B cell (primary cell): ENCODE results near the gene B3GALT6. TPM values are rescaled to one million over a fixed set of nuclear protein-coding genes. Genes with fewer than 3 reads are reported as not detected.

Source experiments
- ATAC-seq: fragments of 200-7000 bp; cut with Tn5 transposase; one replicate; pipeline ENCODE4 v1.10.0; 2021; ENCODE audit warnings: low read depth, mild to moderate bottlenecking, moderate number of reproducible peaks, moderate library complexity
- CTCF ChIA-PET: fragments of 350-600 bp; sonication (Branson Sonifier 250); formaldehyde crosslinking; loops from one replicate; lab custom pipeline; 2021; ENCODE audit warnings: antibody characterized with exemption, inconsistent platforms; lab: Charles Lee
- POLR2A ChIA-PET: fragments of 350-600 bp; sonication (Branson Sonifier 250); formaldehyde crosslinking; loops from one replicate; lab custom pipeline; 2021; ENCODE audit warnings: antibody characterized with exemption; lab: Charles Lee
- DNase-seq: peaks from one replicate; pipeline ENCODE4 v3.0.0; 2013
- H2AFZ ChIP-seq: 2 replicates; pipeline ENCODE4 v1.6.1; 2012; ENCODE audit warnings: mild to moderate bottlenecking, low read depth, low read length; ENCODE audit not compliant: insufficient read depth, poor library complexity, severe bottlenecking
- H3K27ac ChIP-seq, 2 donors: 1 replicate in 1 of 2; 2 replicates in 1 of 2; pipeline ENCODE4 v1.5.1; 2012 to 2013; ENCODE audit warnings: low read length in 2 of 2, mild to moderate bottlenecking in 2 of 2, moderate library complexity in 1 of 2
- H3K27me3 ChIP-seq, 4 experiments: fragments of 200-600 bp in 1 of 4; sonication (generic) in 1 of 4; replicated peaks in 1 of 4; 1 replicate in 2 of 4; 2 replicates in 2 of 4; pipeline versions ENCODE4 v1.6.1 to v1.7.0; 2013 to 2016; ENCODE audit warnings: low read length in 3 of 4, mild to moderate bottlenecking in 2 of 4, mixed read lengths in 1 of 4, moderate library complexity in 1 of 4; ENCODE audit not compliant: insufficient read depth in 4 of 4, control insufficient read depth in 3 of 4; ENCODE audit errors: control extremely low read depth in 1 of 4
- H3K36me3 ChIP-seq, 2 experiments: replicated peaks in 1 of 2; 1 replicate in 1 of 2; 2 replicates in 1 of 2; pipeline versions ENCODE4 v1.6.1 to v1.7.1; 2013; ENCODE audit warnings: low read length in 1 of 2; ENCODE audit not compliant: insufficient read depth in 2 of 2, control insufficient read depth in 1 of 2; ENCODE audit errors: control extremely low read depth in 1 of 2, extremely low read depth in 1 of 2
- H3K4me1 ChIP-seq, 2 donors: fragments of 200-600 bp in 1 of 2; sonication (generic) in 1 of 2; 1 replicate in 1 of 2; 2 replicates in 1 of 2; pipeline versions ENCODE4 v1.5.1 to v1.6.1; 2013 to 2017; ENCODE audit warnings: low read length in 2 of 2; ENCODE audit not compliant: control insufficient read depth in 2 of 2, insufficient read depth in 2 of 2
- H3K4me2 ChIP-seq: replicated peaks from 2 replicates; pipeline ENCODE3; 2012; ENCODE audit warnings: mild to moderate bottlenecking, low read depth, low read length; ENCODE audit not compliant: poor library complexity, severe bottlenecking
- H3K4me3 ChIP-seq, 5 experiments: fragments of 200-600 bp in 1 of 5; sonication (generic) in 1 of 5; 1 replicate in 3 of 5; 2 replicates in 2 of 5; pipeline versions ENCODE4 v1.5.1 to v1.7.0; 2011 to 2016; ENCODE audit warnings: low read length in 4 of 5, mild to moderate bottlenecking in 4 of 5, low read depth in 2 of 5, control low read depth in 1 of 5, moderate library complexity in 1 of 5; ENCODE audit not compliant: insufficient read depth in 1 of 5; ENCODE audit errors: control extremely low read depth in 1 of 5, extremely low read depth in 1 of 5
- H3K79me2 ChIP-seq: fragments of 200-600 bp; sonication (generic); one replicate; pipeline ENCODE4 v1.6.0; 2016; ENCODE audit warnings: low read length; ENCODE audit not compliant: control insufficient read depth, insufficient read depth
- H3K9ac ChIP-seq: fragments of 200-600 bp; sonication (generic); 2 replicates; pipeline ENCODE4 v1.6.1; 2017; ENCODE audit warnings: mild to moderate bottlenecking, low read length, moderate library complexity
- H3K9me3 ChIP-seq, 3 donors: one replicate each; pipeline versions ENCODE4 v1.6.1 to v1.7.1; 2013; ENCODE audit warnings: low read length in 2 of 3; ENCODE audit not compliant: control insufficient read depth in 2 of 3, insufficient read depth in 1 of 3; ENCODE audit errors: control extremely low read depth in 1 of 3
- H4K20me1 ChIP-seq: 2 replicates; pipeline ENCODE4 v1.6.0; 2012; ENCODE audit warnings: mild to moderate bottlenecking, low read length; ENCODE audit not compliant: insufficient read depth, control insufficient read depth, poor library complexity, severe bottlenecking
- H3K27ac Mint-ChIP-seq: one replicate; pipeline ENCODE4 v1.8.0; 2021; ENCODE audit warnings: mixed read lengths
- H3K27me3 Mint-ChIP-seq: one replicate; pipeline ENCODE4 v1.8.0; 2021; ENCODE audit warnings: mixed read lengths
- H3K4me1 Mint-ChIP-seq: one replicate; pipeline ENCODE4 v1.8.0; 2021; ENCODE audit warnings: mixed read lengths
- H3K4me3 Mint-ChIP-seq: one replicate; pipeline ENCODE4 v1.8.0; 2021; ENCODE audit warnings: mixed read lengths
- H3K9me3 Mint-ChIP-seq: one replicate; pipeline ENCODE4 v1.8.0; 2022; ENCODE audit warnings: mixed read lengths; ENCODE audit not compliant: insufficient read depth
- EZH2 ChIP-seq: IDR thresholded peaks from 2 replicates; pipeline ENCODE4 v1.6.1; 2012; ENCODE audit warnings: borderline replicate concordance, low read depth, mild to moderate bottlenecking, moderate library complexity, low read length; ENCODE audit not compliant: insufficient read depth, poor library complexity, severe bottlenecking
- WGBS: methylation state at CpG from one replicate; pipeline ENCODE4 v1.1.5; 2013; ENCODE audit warnings: missing lambda C conversion rate; ENCODE audit not compliant: insufficient coverage; 5-methylcytosine and 5-hydroxymethylcytosine counted together
- intact Hi-C: fragments of 100-400 bp; cut with micrococcal nuclease; formaldehyde crosslinking; loops from one replicate; pipeline ENCODE4 v1.10.0; 2022
- polyA plus RNA-seq: library from polyadenylated mRNA; depleted of rRNA; stranded (reverse); fragments of >200 nt; gene quantifications from 2 replicates; pipeline ENCODE4 v1.2.3, GENCODE V29; 2012
- total RNA-seq, 2 donors: library from RNA; stranded (reverse); fragments of 120-200 nt in 1 of 2; gene quantifications; 1 replicate in 1 of 2; 2 replicates in 1 of 2; pipeline versions ENCODE4 v1.2.3 to v1.2.4, GENCODE V29; 2013 to 2022
- TF ChIP-seq, protein P1 (sequence below): fragments of 200-600 bp; IDR thresholded peaks from one replicate; pipeline ENCODE4 v1.8.0; 2022; ENCODE audit warnings: antibody characterized with exemption, mild to moderate bottlenecking

B3GALT6 gene
- total and polyA plus RNA-seq, 2 donors (not counting 1 experiment from before 2014, with no cell fraction given), result 5.9 to 21.0 TPM

DNA sequence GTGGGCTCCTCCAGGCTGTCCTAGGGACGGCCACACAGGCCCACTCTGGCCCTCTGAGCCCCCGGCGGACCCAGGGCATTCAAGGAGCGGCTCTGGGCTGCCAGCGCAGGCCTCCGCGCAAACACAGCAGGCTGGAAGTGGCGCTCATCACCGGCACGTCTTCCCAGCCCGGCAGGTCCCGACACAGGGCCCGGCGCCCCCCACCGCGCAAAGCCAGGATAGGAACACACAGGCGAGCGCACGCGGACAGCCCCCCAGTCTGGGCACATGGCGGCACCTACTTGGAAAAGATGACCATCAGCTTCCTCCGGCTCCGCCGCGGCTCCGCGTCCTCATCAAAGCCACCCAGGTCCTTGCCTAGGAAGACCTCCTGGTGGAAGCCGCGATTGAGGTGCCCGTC is 3.9 kb upstream of the B3GALT6 start:
- DNase-seq (no peak), ATAC-seq (no peak)
- H3K79me2 ChIP-seq, result peaks cover 77% of the 10 kb centered on the region
- 95% methylated on average over 29 of the region's 30 CpGs for WGBS
- peaks cover 0 to 46% of the 10 kb centered on the region in 2 experiments for H3K36me3 ChIP-seq
- H3K9me3 ChIP-seq, result no peaks in the 10 kb centered on the region
- H3K4me2 ChIP-seq, result no peak overlapping the region
- H3K9me3 Mint-ChIP-seq, result no peaks in the 10 kb centered on the region
- no peak overlapping the region for H2AFZ ChIP-seq
- no peaks in the 10 kb centered on the region for H3K27me3 Mint-ChIP-seq
- peaks cover 84% of the 10 kb centered on the region for H4K20me1 ChIP-seq
- POLR2A ChIA-PET, result no interaction called here
- TF ChIP-seq EZH2, result no peak
- TF ChIP-seq, protein P1, sequence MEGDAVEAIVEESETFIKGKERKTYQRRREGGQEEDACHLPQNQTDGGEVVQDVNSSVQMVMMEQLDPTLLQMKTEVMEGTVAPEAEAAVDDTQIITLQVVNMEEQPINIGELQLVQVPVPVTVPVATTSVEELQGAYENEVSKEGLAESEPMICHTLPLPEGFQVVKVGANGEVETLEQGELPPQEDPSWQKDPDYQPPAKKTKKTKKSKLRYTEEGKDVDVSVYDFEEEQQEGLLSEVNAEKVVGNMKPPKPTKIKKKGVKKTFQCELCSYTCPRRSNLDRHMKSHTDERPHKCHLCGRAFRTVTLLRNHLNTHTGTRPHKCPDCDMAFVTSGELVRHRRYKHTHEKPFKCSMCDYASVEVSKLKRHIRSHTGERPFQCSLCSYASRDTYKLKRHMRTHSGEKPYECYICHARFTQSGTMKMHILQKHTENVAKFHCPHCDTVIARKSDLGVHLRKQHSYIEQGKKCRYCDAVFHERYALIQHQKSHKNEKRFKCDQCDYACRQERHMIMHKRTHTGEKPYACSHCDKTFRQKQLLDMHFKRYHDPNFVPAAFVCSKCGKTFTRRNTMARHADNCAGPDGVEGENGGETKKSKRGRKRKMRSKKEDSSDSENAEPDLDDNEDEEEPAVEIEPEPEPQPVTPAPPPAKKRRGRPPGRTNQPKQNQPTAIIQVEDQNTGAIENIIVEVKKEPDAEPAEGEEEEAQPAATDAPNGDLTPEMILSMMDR, result no peak
- no peak overlapping the region for H3K4me3 Mint-ChIP-seq
- H3K27ac ChIP-seq, result no peak overlapping the region
- H3K4me1 ChIP-seq, result peaks cover 20 to 25% of the 10 kb centered on the region in 2 donors
- no peak overlapping the region for H3K9ac ChIP-seq
- no peak overlapping the region for H3K4me3 ChIP-seq
- CTCF ChIA-PET, result no interaction called here
- peaks cover 23% of the 10 kb centered on the region for H3K4me1 Mint-ChIP-seq
- intact Hi-C loops, result no loop called here
- H3K27ac Mint-ChIP-seq, result no peak overlapping the region
- H3K27me3 ChIP-seq, result no peaks in the 10 kb centered on the region

DNA sequence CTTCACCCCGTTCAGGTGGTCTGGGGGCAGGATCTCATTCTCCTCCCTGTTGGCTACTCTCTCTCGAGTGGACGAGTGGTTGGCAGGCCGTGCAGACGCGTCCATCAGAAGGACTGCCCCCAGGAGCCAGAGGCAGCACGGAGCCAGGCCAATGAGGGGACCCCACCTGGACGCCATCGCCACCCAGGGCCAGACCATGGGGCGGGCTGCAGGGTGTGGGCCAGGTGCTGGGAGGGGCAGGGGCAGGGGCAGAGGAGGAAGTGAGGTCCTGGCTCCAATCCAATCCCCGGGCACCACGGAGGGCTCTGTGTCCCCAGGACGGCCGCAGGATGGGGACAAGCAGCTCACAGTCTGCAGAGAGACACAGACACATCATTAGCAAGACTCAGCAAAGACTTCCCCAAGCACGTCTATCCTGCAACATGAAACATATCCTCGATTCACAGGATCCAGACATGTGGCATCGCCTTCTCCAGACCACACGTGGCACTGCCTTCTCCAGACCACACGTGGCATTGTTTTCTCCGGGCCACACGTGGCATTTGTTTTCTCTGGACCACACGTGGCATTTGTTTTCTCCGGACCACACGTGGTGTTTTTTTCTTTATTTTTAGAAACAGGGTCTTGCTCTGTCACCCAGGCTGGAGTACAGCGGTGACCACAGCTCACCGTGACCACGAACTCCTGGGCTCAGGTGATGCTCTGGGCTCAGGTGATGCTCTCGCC is 3.3 kb upstream of the B3GALT6 start:
- no peak overlapping the region for H3K4me3 ChIP-seq
- ChIA-PET CTCF (no interaction called here), POLR2A (interaction anchor here (0.6 kb wide), 1 partner anchor 33 kb away, joined by 6 read pairs; no protein-coding TSS in a partner anchor)
- no peak overlapping the region for H3K9ac ChIP-seq
- H3K4me1 ChIP-seq, result peaks cover 25 to 30% of the 10 kb centered on the region in 2 donors
- no peaks in the 10 kb centered on the region for H3K9me3 Mint-ChIP-seq
- H3K36me3 ChIP-seq, result peaks cover 0 to 43% of the 10 kb centered on the region in 2 experiments
- H3K27ac ChIP-seq, result no peak overlapping the region
- no peak for ATAC-seq
- H4K20me1 ChIP-seq, result peaks cover 87% of the 10 kb centered on the region
- no peaks in the 10 kb centered on the region for H3K27me3 Mint-ChIP-seq
- intact Hi-C loops, result no loop called here
- H2AFZ ChIP-seq, result no peak overlapping the region
- DNase-seq, result no peak
- H3K79me2 ChIP-seq, result peaks cover 83% of the 10 kb centered on the region
- TF ChIP-seq, protein P1, result no peak
- no peak for TF ChIP-seq EZH2
- 90% methylated on average over 27 of the region's 28 CpGs for WGBS
- H3K27ac Mint-ChIP-seq, result no peak overlapping the region
- no peaks in the 10 kb centered on the region for H3K9me3 ChIP-seq
- peaks cover 27% of the 10 kb centered on the region for H3K4me1 Mint-ChIP-seq
- no peak overlapping the region for H3K4me3 Mint-ChIP-seq
- no peaks in the 10 kb centered on the region for H3K27me3 ChIP-seq
- H3K4me2 ChIP-seq, result no peak overlapping the region
